Epithelial cell of esophagus (primary cell): Measurements from ENCODE around the gene TTLL10.

Experiments used
- DNase-seq: peaks from one replicate; pipeline ENCODE4 v3.0.0; 2010; ENCODE audit warnings: low read depth
- H3K4me3 ChIP-seq: 2 replicates; pipeline ENCODE4 v1.5.1; 2011; ENCODE audit warnings: mild to moderate bottlenecking, low read length, control low read depth
- TF ChIP-seq, protein P1 (sequence below): IDR thresholded peaks from 2 replicates; pipeline ENCODE4 v1.5.1; 2011; ENCODE audit warnings: low read depth, mild to moderate bottlenecking, low read length, control low read depth, inconsistent platforms; ENCODE audit not compliant: insufficient read depth; ENCODE audit errors: missing control alignments

Gene TTLL10

DNA sequence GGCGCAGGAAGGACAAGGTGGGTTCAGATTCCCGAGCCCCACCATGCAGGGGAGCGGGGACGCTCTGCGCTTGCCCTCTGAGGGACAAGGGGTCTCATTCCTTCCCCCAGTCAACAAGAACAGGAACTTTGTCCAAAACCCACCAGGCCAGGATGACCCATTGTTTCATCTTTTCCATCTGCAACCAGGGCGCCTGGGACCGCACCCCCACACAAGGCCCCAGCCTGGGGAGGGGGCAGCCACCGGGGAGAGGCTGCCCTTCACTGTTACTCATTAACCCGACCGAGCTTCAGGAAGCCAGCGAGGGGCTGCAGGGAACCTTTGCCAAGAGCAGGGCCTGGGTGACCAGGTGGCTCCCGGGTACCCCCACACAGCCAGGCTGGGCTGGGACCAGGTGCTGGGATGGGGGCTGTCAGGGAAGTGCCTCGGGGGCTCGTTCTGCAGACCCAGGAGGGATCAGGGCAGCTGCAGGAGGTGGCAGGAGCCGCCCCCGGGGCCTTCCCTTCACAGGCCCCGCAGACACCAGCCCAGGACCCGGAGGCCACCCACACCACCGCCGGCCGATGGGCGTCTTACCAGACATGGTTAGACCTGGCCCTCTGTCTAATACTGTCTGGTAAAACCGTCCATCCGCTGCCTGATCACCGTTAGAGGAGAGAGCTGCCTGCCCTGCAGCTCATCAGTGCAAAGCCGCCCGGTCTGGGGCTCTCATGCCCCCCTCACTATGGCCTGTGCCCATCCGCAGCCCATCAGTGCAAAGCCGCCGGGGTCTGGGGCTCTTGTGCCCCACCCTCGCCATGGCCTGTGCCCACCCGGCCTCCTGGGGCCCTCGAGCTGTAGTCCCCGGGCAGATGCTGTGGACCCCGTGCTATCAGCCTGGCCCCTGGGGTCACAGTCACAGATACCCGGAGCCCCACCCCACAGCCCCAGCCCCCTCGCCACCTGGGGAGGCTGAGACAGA lies 4.9 kb upstream of the TTLL10 start:
- DNase-seq, result no peak

DNA sequence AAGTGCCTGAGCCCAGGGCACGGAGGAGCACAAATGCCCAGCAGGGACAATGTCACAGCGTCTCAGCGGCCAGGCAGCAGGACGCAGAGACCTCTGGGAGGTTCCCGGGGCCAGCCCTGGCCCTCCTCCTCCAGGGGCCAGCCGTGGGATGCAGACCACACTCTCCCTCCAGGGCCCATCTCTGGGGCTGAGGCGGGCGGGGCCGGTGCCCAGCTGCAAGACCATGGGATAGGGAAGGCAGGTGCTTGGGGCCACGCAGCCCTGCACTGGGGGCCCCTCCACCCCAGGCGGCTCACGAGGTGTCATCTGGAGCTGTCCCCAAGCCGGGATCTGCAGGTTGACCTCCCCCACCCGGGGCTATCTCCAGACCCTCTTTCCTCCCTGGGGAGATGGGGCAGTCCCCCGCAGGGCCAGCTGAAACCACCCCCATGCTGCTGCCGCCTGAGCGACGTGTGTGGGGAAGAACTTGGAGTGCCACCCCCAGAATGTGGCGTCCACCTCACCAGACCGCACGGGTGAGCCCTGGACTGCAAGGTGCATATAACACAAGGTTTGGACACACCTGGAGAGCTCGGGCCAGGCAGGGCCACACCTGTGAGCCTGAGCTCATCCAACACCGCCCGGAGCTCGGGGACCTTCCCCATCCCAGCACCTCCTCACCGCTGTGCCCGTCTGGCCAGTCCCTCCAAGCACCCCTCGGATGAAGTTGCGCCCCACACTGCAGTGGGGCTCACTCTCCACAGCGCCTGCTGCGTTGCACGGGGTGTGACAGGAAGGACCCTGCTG lies 4.1 kb upstream of the TTLL10 start:
- TF ChIP-seq, protein P1, sequence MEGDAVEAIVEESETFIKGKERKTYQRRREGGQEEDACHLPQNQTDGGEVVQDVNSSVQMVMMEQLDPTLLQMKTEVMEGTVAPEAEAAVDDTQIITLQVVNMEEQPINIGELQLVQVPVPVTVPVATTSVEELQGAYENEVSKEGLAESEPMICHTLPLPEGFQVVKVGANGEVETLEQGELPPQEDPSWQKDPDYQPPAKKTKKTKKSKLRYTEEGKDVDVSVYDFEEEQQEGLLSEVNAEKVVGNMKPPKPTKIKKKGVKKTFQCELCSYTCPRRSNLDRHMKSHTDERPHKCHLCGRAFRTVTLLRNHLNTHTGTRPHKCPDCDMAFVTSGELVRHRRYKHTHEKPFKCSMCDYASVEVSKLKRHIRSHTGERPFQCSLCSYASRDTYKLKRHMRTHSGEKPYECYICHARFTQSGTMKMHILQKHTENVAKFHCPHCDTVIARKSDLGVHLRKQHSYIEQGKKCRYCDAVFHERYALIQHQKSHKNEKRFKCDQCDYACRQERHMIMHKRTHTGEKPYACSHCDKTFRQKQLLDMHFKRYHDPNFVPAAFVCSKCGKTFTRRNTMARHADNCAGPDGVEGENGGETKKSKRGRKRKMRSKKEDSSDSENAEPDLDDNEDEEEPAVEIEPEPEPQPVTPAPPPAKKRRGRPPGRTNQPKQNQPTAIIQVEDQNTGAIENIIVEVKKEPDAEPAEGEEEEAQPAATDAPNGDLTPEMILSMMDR, result no peak
- DNase-seq, result no peak
- H3K4me3 ChIP-seq, result no peak overlapping the region

More for the DNA sequence above, 4.9 kb upstream of the TTLL10 start:
- TF ChIP-seq, protein P1, result no peak
- no peak overlapping the region for H3K4me3 ChIP-seq

DNA sequence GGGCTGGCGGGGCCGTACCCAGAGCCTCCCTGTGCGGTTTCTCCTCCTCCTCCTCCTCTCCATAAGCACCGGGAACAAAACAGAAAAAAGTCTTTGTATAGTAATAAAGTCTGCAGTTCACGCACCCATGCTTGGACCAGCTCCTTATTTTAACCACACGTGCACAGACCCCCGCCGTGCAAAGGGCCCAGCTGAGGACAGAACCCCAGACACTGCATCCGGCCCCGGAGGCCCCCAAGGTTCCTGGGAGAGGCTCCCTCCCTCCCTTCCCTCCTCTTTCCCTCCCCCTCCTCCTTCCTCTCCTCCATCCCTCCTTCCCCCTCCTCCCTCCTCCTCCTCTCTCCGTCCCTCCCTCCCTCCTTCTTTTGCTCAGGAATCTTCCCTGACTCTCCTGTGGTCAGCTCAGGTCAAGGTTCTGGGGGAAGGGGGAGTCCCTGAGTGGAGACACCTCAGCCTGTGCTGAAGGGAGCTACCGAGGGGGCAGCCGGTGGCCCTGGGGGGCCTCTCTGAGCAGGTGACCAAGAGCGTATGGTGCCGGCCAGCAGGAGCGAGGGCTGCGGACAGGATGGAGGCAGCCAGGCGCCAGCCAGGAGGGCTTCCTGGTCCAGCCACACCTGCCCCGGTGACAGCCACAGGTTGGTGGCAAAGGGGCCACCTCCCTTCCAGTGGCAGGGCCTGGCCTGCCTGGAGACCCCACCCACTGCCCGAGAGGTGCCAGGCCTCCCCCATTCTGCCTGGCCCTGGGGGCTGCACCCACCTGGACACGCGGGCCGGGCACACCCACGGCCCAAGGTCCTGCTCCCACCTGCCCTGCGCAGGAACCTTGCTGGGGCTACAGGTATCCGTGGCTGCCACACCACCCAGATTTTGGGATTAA lies 3.2 kb upstream of the TTLL10 start:
- DNase-seq, result no peak
- TF ChIP-seq, protein P1, result no peak
- no peak overlapping the region for H3K4me3 ChIP-seq

DNA sequence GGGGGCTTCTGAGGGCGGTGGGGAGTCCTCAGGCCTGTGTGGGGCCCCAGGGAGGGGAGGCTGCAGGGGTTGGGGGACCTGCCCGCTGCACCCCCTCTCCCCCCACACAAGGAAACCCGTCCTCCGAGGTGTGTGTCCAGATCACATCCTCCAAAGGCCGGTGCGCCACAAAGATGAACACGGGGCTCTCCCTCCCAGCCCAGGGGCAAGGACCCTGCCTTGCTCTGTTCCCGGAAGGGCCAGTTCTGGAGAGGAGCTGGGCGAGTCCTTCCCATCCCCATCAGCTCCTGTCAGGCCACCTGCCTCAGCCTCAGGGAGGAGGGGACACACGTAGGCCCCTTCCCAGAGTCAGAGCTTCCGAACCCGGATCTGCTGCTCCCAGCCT lies 2.5 kb upstream of the TTLL10 start:
- no peak for DNase-seq
- H3K4me3 ChIP-seq, result no peak overlapping the region
- TF ChIP-seq, protein P1, result no peak

DNA sequence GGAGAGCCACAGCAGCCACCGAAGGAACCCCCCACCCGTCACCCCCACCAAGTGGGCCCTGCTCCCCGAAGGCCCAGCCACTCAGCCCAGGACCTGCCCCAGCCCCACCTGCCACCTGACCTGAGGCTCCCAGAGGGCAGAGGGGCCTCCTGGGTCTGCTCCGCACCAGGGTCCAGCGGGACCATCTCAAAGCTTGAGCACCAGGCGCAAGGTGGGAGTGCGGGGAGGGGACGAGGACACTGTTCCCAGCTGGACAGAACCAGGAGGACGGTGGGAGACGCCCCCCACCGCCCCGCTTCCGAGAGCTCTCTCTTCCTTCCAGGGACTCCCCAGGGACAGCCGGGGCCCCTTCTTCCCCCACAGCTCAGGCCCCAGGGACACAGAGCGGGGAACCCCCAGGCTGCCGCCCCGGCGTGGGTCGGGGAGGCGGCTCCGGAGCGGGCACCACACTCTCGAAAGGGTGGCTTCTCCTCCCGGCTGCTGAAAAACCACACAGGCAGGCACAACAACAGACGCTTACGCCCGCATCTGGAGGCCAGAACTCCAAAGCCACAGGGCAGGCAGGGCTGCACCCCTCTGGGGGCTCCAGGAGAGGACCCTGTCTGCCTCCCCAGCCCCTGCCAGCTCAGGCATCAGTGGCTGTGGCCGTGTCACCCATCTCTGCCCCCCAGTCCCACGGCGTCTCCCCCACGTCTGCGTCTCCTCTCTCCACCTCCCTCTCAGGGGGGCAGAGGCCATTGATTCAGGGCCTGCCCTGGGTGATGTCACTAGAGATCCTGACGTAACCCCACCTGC lies 1.9 kb upstream of the TTLL10 start:
- TF ChIP-seq, protein P1, result no peak
- no peak for DNase-seq
- no peak overlapping the region for H3K4me3 ChIP-seq
